SH-SY5Y (cell line): ENCODE results near the gene NHLH2.

Experiments
- GATA2 ChIP-seq: IDR thresholded peaks from 2 replicates; pipeline ENCODE4 v1.6.1; 2011; ENCODE audit warnings: mild to moderate bottlenecking, low read depth, low read length
- GATA3 ChIP-seq: IDR thresholded peaks from 2 replicates; pipeline ENCODE4 v1.6.1; 2011; ENCODE audit warnings: low read depth, mild to moderate bottlenecking, low read length, moderate library complexity

DNA sequence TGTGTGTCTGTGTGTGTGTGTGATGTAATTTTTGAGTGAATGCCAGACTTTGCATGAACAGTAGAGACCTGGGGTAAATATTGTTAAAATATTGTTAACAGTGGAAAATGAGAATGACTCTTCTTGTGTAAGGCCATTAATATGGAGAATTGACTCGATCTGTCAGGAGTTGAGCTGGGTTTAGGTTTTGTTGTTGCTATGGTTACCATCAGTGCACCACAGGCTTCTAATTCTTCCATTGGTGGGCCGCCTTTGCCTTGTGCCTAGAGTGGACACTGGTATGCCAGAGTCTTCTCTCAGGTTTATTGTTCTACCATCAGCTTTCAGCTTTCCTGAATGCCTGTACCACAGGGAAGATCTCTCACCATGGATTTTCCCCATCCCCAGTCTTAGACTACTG, 10.0 kb upstream of the NHLH2 start:
- TF ChIP-seq GATA2: no peak
- no peak for TF ChIP-seq GATA3
